ENCODE data around the gene UGT1A9.
"Not testable (repeated sequence)": the region's sequence is repeated elsewhere in the genome, so short reads cannot be mapped to it uniquely, and the experiment has no call there.

UGT1A9 gene

GRCh38 chr2:233671290-233672161, at the start of gene UGT1A9:
Gene UGT1A9 (plus strand): TSS chr2:233671898. CDS start chr2:233671935, 37 bp downstream.
- DNase-seq (ENCODE audit: low spot score), result no peak
- no peak for TF ChIP-seq CTCF (conservative IDR thresholded peaks at IDR 0.05; ENCODE audit: low read depth)
- ChIA-PET CTCF (no interaction called here), POLR2A (ENCODE audit: low non-redundant PET) (no interaction called here)
- H3K27ac ChIP-seq, result no peak within 1 kb of the TSS

GRCh38 chr2:233627331-233628025, 44.2 kb upstream of the UGT1A9 start:
- H3K27ac ChIP-seq, result no peak overlapping the region
- no peak for TF ChIP-seq CTCF (conservative IDR thresholded peaks at IDR 0.05; ENCODE audit: low read depth)
- POLR2A ChIA-PET (ENCODE audit: low non-redundant PET), result no interaction called here
- DNase-seq (ENCODE audit: low spot score), result no peak
- CTCF ChIA-PET, result interaction anchor here (0.6 kb wide), 1 partner anchor 12 kb away, joined by 3 read pairs; no protein-coding TSS in a partner anchor

- H3K27ac ChIP-seq; CTCF ChIA-PET; POLR2A ChIA-PET (ENCODE audit: low non-redundant PET); DNase-seq (ENCODE audit: low spot score): not testable (repeated sequence)
Observed at GRCh38 chr2:233636306-233636705, 35.4 kb upstream of the UGT1A9 start, which contains the start of gene UGT1A10. Gene UGT1A10 (plus strand): TSS chr2:233636448. CDS start chr2:233636523, 75 bp downstream.

- H3K27ac ChIP-seq, result no peak overlapping the region
- no peak for TF ChIP-seq CTCF (conservative IDR thresholded peaks at IDR 0.05; ENCODE audit: low read depth)
- ChIA-PET POLR2A (ENCODE audit: low non-redundant PET) (no interaction called here), CTCF (no interaction called here)
- DNase-seq (ENCODE audit: low spot score), result no peak
Observed at GRCh38 chr2:233638836-233639235, 32.9 kb upstream of the UGT1A9 start.

GRCh38 chr2:233639860-233640259, 31.8 kb upstream of the UGT1A9 start:
- DNase-seq (ENCODE audit: low spot score), result no peak
- no peak overlapping the region for H3K27ac ChIP-seq
- ChIA-PET CTCF (no interaction called here), POLR2A (ENCODE audit: low non-redundant PET) (no interaction called here)
- TF ChIP-seq CTCF (conservative IDR thresholded peaks at IDR 0.05; ENCODE audit: low read depth), result no peak

- CTCF ChIA-PET, result interaction anchor here (0.5 to 0.6 kb wide), 2 partner anchors 132 to 273 kb away, joined by 3 read pairs; no protein-coding TSS in a partner anchor
- no peak overlapping the region for H3K27ac ChIP-seq
- POLR2A ChIA-PET (ENCODE audit: low non-redundant PET), result no interaction called here
- no peak for TF ChIP-seq CTCF (conservative IDR thresholded peaks at IDR 0.05; ENCODE audit: low read depth)
- DNase-seq (ENCODE audit: low spot score), result no peak
Observed at GRCh38 chr2:233643128-233643527, 28.6 kb upstream of the UGT1A9 start.

- POLR2A ChIA-PET (ENCODE audit: low non-redundant PET); DNase-seq (ENCODE audit: low spot score); H3K27ac ChIP-seq; CTCF ChIA-PET: not testable (repeated sequence)
Observed at GRCh38 chr2:233646033-233646432, 25.7 kb upstream of the UGT1A9 start.
